Panc1 (cell line): ENCODE results near the gene GLB1L3. TPM values are rescaled to one million over a fixed set of nuclear protein-coding genes. Genes with fewer than 3 reads are reported as not detected.

Source experiments
- ATAC-seq: fragments of 200-7000 bp; cut with Tn5 transposase; 2 replicates; pipeline ENCODE4 v1.9.1; 2020; ENCODE audit warnings: mild to moderate bottlenecking, moderate library complexity
- BruUV-seq: library from RNA; stranded (reverse); fragments of 400-500 nt; replicated peaks from 2 replicates; lab custom pipeline; 2021; lab: Mats Ljungman, UMichigan
- CTCF ChIA-PET: fragments of 300-600 bp; sonication (Branson Sonifier 250); formaldehyde crosslinking; loops from one replicate; lab custom pipeline; 2022; ENCODE audit warnings: antibody characterized with exemption; lab: Charles Lee
- POLR2A ChIA-PET: fragments of 300-600 bp; sonication (Branson Sonifier 250); formaldehyde crosslinking; loops from one replicate; lab custom pipeline; 2022; ENCODE audit warnings: antibody characterized with exemption; lab: Charles Lee
- DNase-seq: peaks from one replicate; pipeline ENCODE4 v3.0.0-alpha.2; 2010; ENCODE audit warnings: low read depth, low spot score
- H3K27ac ChIP-seq: 2 replicates; pipeline ENCODE4 v1.5.1; 2011; ENCODE audit warnings: mild to moderate bottlenecking, low read length, inconsistent platforms
- H3K27me3 ChIP-seq: fragments of 200-500 bp; sonication (Bioruptor generic); 2 replicates; pipeline ENCODE4 v1.6.0; 2014; ENCODE audit warnings: low read length, inconsistent platforms; ENCODE audit not compliant: control insufficient read depth, insufficient read depth
- H3K36me3 ChIP-seq: fragments of 200-500 bp; sonication (Bioruptor generic); 2 replicates; pipeline ENCODE4 v1.5.1; 2014; ENCODE audit warnings: inconsistent platforms, mild to moderate bottlenecking, low read length, moderate library complexity; ENCODE audit not compliant: control insufficient read depth, insufficient read depth
- H3K4me1 ChIP-seq: 2 replicates; pipeline ENCODE4 v1.5.1; 2011; ENCODE audit warnings: inconsistent platforms, mild to moderate bottlenecking, low read length, moderate library complexity; ENCODE audit not compliant: control insufficient read depth, insufficient read depth
- H3K4me3 ChIP-seq, 2 experiments: 2 replicates each; pipeline ENCODE4 v1.5.1; 2011 to 2012; ENCODE audit warnings: low read depth in 2 of 2, low read length in 2 of 2, mild to moderate bottlenecking in 2 of 2, inconsistent platforms in 1 of 2, moderate library complexity in 1 of 2
- H3K9me3 ChIP-seq: fragments of 200-500 bp; sonication (Bioruptor generic); 2 replicates; pipeline ENCODE4 v1.5.1; 2014; ENCODE audit warnings: low read depth, mild to moderate bottlenecking, inconsistent platforms, low read length, moderate library complexity; ENCODE audit not compliant: control insufficient read depth, insufficient read depth
- POLR2AphosphoS5 ChIP-seq: IDR thresholded peaks from 2 replicates; pipeline ENCODE4 v1.6.1; 2012; ENCODE audit warnings: mild to moderate bottlenecking, low read depth, low read length, moderate library complexity
- SIN3A ChIP-seq: IDR thresholded peaks from 2 replicates; pipeline ENCODE4 v1.6.1; 2012; ENCODE audit warnings: low read depth, mild to moderate bottlenecking, low read length, moderate library complexity, borderline replicate concordance; ENCODE audit not compliant: insufficient read depth
- TCF7L2 ChIP-seq: IDR thresholded peaks from 2 replicates; pipeline ENCODE4 v1.6.1; 2011; ENCODE audit warnings: mild to moderate bottlenecking, low read depth, low read length, inconsistent platforms
- in situ Hi-C: cut with HindIII; loops from 2 replicates; pipeline ENCODE4 v1.10.0; 2016; ENCODE audit warnings: low sequenced_read_pairs, low pct_unique_long_range_greater_than_20kb
- intact Hi-C: fragments of 100-400 bp; cut with micrococcal nuclease; formaldehyde crosslinking; loops from one replicate; pipeline ENCODE4 v1.10.0; 2022; ENCODE audit not compliant: unreplicated experiment
- total RNA-seq: library from RNA; stranded (reverse); gene quantifications from one replicate; pipeline ENCODE4 v1.2.1, GENCODE V29; 2021; ENCODE audit not compliant: unreplicated experiment
- TF ChIP-seq, protein P1 (sequence below), 2 experiments: IDR thresholded peaks; 2 replicates each; pipeline ENCODE4 v1.6.1; 2011 to 2012; ENCODE audit warnings: low read depth in 2 of 2, control low read depth in 1 of 2, low read length in 1 of 2, mild to moderate bottlenecking in 1 of 2, moderate library complexity in 1 of 2; ENCODE audit not compliant: insufficient read depth in 1 of 2
- TF ChIP-seq, protein P2 (sequence below): fragments of 450-650 bp; IDR thresholded peaks from 2 replicates; pipeline ENCODE4 v1.5.1; 2017; ENCODE audit warnings: mild to moderate bottlenecking

The GLB1L3 gene
- total RNA-seq, 1 experiment from 2014 or later, result not detected

DNA sequence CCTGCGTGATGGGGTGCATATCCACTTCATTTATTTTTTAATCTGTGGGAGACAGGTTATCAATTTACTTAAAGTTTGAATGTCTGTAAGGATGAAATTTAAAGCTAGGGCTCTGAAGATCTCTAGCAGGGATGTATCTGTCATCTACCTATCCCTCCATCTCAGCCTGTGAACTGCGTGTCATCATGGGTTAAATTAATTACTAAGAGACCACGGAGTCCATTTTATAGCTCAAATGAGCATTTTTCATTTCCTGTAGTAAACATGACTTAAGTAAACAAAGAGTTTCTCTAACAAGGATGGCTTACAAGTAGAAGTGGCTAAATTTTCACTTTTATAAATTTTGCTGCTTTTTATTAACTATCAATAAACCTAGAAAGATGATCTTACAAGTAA is 2.9 kb upstream of the GLB1L3 start:
- intact Hi-C loops, result no loop called here
- Histone ChIP-seq H3K27me3 (peaks cover 44% of the 10 kb centered on the region), H3K9me3 (no peaks in the 10 kb centered on the region), H3K27ac (no peak overlapping the region), H3K4me3 (no peak overlapping the region), H3K4me1 (0 out of 2 replicates have a peak, but pooled peaks cover 2% of the 10 kb centered on the region), H3K36me3 (no peaks in the 10 kb centered on the region)
- ATAC-seq (no peak), DNase-seq (no peak)
- TF ChIP-seq, protein P1, sequence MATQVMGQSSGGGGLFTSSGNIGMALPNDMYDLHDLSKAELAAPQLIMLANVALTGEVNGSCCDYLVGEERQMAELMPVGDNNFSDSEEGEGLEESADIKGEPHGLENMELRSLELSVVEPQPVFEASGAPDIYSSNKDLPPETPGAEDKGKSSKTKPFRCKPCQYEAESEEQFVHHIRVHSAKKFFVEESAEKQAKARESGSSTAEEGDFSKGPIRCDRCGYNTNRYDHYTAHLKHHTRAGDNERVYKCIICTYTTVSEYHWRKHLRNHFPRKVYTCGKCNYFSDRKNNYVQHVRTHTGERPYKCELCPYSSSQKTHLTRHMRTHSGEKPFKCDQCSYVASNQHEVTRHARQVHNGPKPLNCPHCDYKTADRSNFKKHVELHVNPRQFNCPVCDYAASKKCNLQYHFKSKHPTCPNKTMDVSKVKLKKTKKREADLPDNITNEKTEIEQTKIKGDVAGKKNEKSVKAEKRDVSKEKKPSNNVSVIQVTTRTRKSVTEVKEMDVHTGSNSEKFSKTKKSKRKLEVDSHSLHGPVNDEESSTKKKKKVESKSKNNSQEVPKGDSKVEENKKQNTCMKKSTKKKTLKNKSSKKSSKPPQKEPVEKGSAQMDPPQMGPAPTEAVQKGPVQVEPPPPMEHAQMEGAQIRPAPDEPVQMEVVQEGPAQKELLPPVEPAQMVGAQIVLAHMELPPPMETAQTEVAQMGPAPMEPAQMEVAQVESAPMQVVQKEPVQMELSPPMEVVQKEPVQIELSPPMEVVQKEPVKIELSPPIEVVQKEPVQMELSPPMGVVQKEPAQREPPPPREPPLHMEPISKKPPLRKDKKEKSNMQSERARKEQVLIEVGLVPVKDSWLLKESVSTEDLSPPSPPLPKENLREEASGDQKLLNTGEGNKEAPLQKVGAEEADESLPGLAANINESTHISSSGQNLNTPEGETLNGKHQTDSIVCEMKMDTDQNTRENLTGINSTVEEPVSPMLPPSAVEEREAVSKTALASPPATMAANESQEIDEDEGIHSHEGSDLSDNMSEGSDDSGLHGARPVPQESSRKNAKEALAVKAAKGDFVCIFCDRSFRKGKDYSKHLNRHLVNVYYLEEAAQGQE (IDR thresholded peaks at IDR 0.05; ENCODE audit: insufficient read depth in 1 of 2, low read depth in 2 of 2, low read length in 1 of 2), result no peak
- TF ChIP-seq TCF7L2 (no peak), SIN3A (no peak)
- ChIA-PET CTCF (interaction anchor here (1.5 kb wide), 1 partner anchor 11 kb away, joined by 6 read pairs; no protein-coding TSS in a partner anchor), POLR2A (interaction anchor here (0.7 kb wide), 1 partner anchor 93 kb away, joined by 4 read pairs; no protein-coding TSS in a partner anchor)
- in situ Hi-C loops, result no loop called here
- no TSS peak for BruUV-seq

DNA sequence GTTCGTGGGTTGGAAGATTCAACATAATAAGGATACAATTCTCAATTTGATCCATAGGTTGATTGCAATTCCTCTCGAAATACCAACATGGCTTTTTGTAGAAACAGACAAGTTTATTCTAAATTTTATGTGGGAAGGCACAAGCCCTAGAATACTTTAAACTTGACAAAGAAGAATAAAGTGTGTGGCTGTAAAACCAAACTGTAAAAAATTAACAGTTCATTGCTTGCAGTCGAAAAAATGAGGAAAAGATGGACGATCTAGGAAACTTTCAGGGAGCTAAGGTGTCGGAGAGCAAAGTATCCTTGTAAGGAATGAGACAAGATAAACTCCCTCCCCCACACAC is 1.0 kb upstream of the GLB1L3 start:
- in situ Hi-C loops, result no loop called here
- POLR2A ChIA-PET, result no interaction called here
- H3K36me3 ChIP-seq, result no peaks in the 10 kb centered on the region
- intact Hi-C loops, result no loop called here
- H3K27me3 ChIP-seq, result peaks cover 46% of the 10 kb centered on the region
- no peaks in the 10 kb centered on the region for H3K9me3 ChIP-seq
- no peak overlapping the region for H3K4me3 ChIP-seq
- DNase-seq, result no peak
- BruUV-seq, result no TSS peak
- no peak overlapping the region for H3K27ac ChIP-seq
- no peak for ATAC-seq
- TF ChIP-seq TCF7L2, result no peak
- TF ChIP-seq POLR2AphosphoS5, result no peak
- TF ChIP-seq SIN3A, result no peak
- TF ChIP-seq, protein P2, sequence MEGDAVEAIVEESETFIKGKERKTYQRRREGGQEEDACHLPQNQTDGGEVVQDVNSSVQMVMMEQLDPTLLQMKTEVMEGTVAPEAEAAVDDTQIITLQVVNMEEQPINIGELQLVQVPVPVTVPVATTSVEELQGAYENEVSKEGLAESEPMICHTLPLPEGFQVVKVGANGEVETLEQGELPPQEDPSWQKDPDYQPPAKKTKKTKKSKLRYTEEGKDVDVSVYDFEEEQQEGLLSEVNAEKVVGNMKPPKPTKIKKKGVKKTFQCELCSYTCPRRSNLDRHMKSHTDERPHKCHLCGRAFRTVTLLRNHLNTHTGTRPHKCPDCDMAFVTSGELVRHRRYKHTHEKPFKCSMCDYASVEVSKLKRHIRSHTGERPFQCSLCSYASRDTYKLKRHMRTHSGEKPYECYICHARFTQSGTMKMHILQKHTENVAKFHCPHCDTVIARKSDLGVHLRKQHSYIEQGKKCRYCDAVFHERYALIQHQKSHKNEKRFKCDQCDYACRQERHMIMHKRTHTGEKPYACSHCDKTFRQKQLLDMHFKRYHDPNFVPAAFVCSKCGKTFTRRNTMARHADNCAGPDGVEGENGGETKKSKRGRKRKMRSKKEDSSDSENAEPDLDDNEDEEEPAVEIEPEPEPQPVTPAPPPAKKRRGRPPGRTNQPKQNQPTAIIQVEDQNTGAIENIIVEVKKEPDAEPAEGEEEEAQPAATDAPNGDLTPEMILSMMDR, result no peak
- TF ChIP-seq, protein P1 (IDR thresholded peaks at IDR 0.05; ENCODE audit: insufficient read depth in 1 of 2, low read depth in 2 of 2, low read length in 1 of 2), result no peak
- CTCF ChIA-PET, result no interaction called here
- 0 out of 2 replicates have a peak, but pooled peaks cover 2% of the 10 kb centered on the region for H3K4me1 ChIP-seq
